Liver (tissue), 3 donors: Measurements from ENCODE around the gene LAMA2.

Experiments
- EGR1 ChIP-seq, 2 donors: IDR thresholded peaks; 2 replicates each; pipeline ENCODE4 v1.6.1; 2016 to 2018; ENCODE audit warnings: antibody characterized with exemption in 2 of 2, low read depth in 2 of 2
- JUND ChIP-seq, 2 donors: IDR thresholded peaks; 2 replicates each; pipeline ENCODE4 v1.6.1; 2016; ENCODE audit warnings: antibody characterized with exemption in 2 of 2
- SP1 ChIP-seq: IDR thresholded peaks from 2 replicates; pipeline ENCODE4 v1.6.1; 2018; ENCODE audit warnings: antibody characterized with exemption, mild to moderate bottlenecking
- TAF1 ChIP-seq: conservative IDR thresholded peaks from 2 replicates; pipeline ENCODE4 v1.6.1; 2016; ENCODE audit warnings: antibody characterized with exemption, mild to moderate bottlenecking
- TF ChIP-seq, protein P1 (sequence below): fragments of 150-350 bp; IDR thresholded peaks from 2 replicates; pipeline ENCODE4 v1.5.1; 2017; ENCODE audit warnings: improper control_type of control experiment, low read depth, low read length; ENCODE audit not compliant: missing input control
- TF ChIP-seq, protein P2 (sequence below): IDR thresholded peaks from 2 replicates; pipeline ENCODE4 v1.6.1; 2016; ENCODE audit warnings: antibody characterized with exemption
- TF ChIP-seq, protein P3 (sequence below): IDR thresholded peaks from 2 replicates; pipeline ENCODE4 v1.6.1; 2016; ENCODE audit warnings: antibody characterized with exemption, mild to moderate bottlenecking
- donor health status: healthy.
- donor health status: healthy.

DNA sequence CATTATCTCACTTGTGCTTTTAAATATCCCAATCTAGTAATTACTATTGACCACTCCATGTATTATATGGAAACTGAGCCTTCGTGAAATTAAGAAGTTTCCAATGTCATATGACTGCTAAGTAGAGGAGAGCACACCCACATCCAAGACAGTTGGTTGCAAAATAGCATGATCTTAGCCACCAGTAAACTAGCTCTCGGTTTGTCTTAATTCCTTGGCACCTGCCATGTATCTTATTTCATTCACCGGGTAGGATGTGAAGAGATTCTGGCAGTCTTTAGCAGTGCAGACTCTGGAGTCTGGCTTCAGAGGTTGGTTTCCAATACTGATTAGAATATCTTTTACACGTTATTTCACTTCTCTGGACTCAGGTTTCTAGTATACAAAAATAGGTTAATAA is 270.3 kb downstream of the LAMA2 start:
- TF ChIP-seq, protein P1, sequence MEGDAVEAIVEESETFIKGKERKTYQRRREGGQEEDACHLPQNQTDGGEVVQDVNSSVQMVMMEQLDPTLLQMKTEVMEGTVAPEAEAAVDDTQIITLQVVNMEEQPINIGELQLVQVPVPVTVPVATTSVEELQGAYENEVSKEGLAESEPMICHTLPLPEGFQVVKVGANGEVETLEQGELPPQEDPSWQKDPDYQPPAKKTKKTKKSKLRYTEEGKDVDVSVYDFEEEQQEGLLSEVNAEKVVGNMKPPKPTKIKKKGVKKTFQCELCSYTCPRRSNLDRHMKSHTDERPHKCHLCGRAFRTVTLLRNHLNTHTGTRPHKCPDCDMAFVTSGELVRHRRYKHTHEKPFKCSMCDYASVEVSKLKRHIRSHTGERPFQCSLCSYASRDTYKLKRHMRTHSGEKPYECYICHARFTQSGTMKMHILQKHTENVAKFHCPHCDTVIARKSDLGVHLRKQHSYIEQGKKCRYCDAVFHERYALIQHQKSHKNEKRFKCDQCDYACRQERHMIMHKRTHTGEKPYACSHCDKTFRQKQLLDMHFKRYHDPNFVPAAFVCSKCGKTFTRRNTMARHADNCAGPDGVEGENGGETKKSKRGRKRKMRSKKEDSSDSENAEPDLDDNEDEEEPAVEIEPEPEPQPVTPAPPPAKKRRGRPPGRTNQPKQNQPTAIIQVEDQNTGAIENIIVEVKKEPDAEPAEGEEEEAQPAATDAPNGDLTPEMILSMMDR, result no peak
- TF ChIP-seq, protein P2, sequence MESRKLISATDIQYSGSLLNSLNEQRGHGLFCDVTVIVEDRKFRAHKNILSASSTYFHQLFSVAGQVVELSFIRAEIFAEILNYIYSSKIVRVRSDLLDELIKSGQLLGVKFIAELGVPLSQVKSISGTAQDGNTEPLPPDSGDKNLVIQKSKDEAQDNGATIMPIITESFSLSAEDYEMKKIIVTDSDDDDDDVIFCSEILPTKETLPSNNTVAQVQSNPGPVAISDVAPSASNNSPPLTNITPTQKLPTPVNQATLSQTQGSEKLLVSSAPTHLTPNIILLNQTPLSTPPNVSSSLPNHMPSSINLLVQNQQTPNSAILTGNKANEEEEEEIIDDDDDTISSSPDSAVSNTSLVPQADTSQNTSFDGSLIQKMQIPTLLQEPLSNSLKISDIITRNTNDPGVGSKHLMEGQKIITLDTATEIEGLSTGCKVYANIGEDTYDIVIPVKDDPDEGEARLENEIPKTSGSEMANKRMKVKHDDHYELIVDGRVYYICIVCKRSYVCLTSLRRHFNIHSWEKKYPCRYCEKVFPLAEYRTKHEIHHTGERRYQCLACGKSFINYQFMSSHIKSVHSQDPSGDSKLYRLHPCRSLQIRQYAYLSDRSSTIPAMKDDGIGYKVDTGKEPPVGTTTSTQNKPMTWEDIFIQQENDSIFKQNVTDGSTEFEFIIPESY, result no peak
- TF ChIP-seq TAF1 (no peak), EGR1 (IDR thresholded peaks at IDR 0.05; ENCODE audit: low read depth in 2 of 2) (no peak), SP1 (no peak), JUND (IDR thresholded peaks at IDR 0.05) (no peak)
- TF ChIP-seq, protein P3, sequence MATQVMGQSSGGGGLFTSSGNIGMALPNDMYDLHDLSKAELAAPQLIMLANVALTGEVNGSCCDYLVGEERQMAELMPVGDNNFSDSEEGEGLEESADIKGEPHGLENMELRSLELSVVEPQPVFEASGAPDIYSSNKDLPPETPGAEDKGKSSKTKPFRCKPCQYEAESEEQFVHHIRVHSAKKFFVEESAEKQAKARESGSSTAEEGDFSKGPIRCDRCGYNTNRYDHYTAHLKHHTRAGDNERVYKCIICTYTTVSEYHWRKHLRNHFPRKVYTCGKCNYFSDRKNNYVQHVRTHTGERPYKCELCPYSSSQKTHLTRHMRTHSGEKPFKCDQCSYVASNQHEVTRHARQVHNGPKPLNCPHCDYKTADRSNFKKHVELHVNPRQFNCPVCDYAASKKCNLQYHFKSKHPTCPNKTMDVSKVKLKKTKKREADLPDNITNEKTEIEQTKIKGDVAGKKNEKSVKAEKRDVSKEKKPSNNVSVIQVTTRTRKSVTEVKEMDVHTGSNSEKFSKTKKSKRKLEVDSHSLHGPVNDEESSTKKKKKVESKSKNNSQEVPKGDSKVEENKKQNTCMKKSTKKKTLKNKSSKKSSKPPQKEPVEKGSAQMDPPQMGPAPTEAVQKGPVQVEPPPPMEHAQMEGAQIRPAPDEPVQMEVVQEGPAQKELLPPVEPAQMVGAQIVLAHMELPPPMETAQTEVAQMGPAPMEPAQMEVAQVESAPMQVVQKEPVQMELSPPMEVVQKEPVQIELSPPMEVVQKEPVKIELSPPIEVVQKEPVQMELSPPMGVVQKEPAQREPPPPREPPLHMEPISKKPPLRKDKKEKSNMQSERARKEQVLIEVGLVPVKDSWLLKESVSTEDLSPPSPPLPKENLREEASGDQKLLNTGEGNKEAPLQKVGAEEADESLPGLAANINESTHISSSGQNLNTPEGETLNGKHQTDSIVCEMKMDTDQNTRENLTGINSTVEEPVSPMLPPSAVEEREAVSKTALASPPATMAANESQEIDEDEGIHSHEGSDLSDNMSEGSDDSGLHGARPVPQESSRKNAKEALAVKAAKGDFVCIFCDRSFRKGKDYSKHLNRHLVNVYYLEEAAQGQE, result no peak
